Progenitor cell of endocrine pancreas (in vitro differentiated cells): Measurements from ENCODE around the gene CES5A. TPM values are rescaled to one million over a fixed set of nuclear protein-coding genes. Genes with fewer than 3 reads are reported as not detected.

ENCODE experiments used
- total RNA-seq: library from RNA; stranded (reverse); gene quantifications from 2 replicates; pipeline ENCODE4 v1.2.1, GENCODE V29; 2021

CES5A gene
- total RNA-seq, 1 donor from 2014 or later, result not detected

Other genes starting within 250 kb of the CES5A start
- gene SLC6A2, start 219.4 kb downstream of the CES5A start, total RNA-seq, result not detected in 2 replicates
- gene CES1, start 42.3 kb downstream of the CES5A start, total RNA-seq, result not detected in 2 replicates